Smooth muscle cell (in vitro differentiated cells): ENCODE data around the gene TEN1. TPM values are rescaled to one million over a fixed set of nuclear protein-coding genes. Genes with fewer than 3 reads are reported as not detected.
A peak's percentile ranks its signal among the peaks of the same experiment; 100 is the strongest.

Source experiments
- DNase-seq: peaks from one replicate; lab custom pipeline; 2025; ENCODE audit not compliant: unreplicated experiment; lab: John Stamatoyannopoulos, UW
- H2AFZ ChIP-seq: fragments of 200-600 bp; sonication (generic); 2 replicates; pipeline ENCODE4 v1.6.0; 2016; ENCODE audit warnings: antibody characterized with exemption, low read depth, mild to moderate bottlenecking
- H3F3A ChIP-seq: fragments of 200-600 bp; sonication (generic); 2 replicates; pipeline ENCODE4 v1.6.0; 2017; ENCODE audit warnings: antibody characterized with exemption, low read depth
- H3K27ac ChIP-seq: fragments of 200-600 bp; sonication (generic); 2 replicates; pipeline ENCODE4 v1.5.1; 2016; ENCODE audit warnings: low read depth, mild to moderate bottlenecking
- H3K27me3 ChIP-seq: fragments of 200-600 bp; sonication (generic); 2 replicates; pipeline ENCODE4 v1.6.1; 2016; ENCODE audit warnings: low read depth, mild to moderate bottlenecking
- H3K36me3 ChIP-seq: fragments of 200-600 bp; sonication (generic); 2 replicates; pipeline ENCODE4 v1.5.1; 2016; ENCODE audit warnings: low read depth
- H3K4me1 ChIP-seq: fragments of 200-600 bp; sonication (generic); 2 replicates; pipeline ENCODE4 v1.5.1; 2016; ENCODE audit warnings: low read depth
- H3K4me2 ChIP-seq: fragments of 200-600 bp; sonication (generic); 2 replicates; pipeline ENCODE4 v1.6.0; 2016; ENCODE audit warnings: mild to moderate bottlenecking
- H3K4me3 ChIP-seq: fragments of 200-600 bp; sonication (generic); 2 replicates; pipeline ENCODE4 v1.5.1; 2016; ENCODE audit warnings: mild to moderate bottlenecking
- H3K79me2 ChIP-seq: fragments of 200-600 bp; sonication (generic); 2 replicates; pipeline ENCODE4 v1.6.0; 2016; ENCODE audit warnings: low read depth, mild to moderate bottlenecking
- H3K9ac ChIP-seq: fragments of 200-600 bp; sonication (generic); 2 replicates; pipeline ENCODE4 v1.6.0; 2016; ENCODE audit warnings: low read depth
- H3K9me3 ChIP-seq: fragments of 200-600 bp; sonication (generic); replicated peaks from 2 replicates; pipeline ENCODE4 v1.5.1; 2016; ENCODE audit warnings: low read depth
- H4K20me1 ChIP-seq: fragments of 200-600 bp; sonication (generic); 2 replicates; pipeline ENCODE4 v1.6.0; 2016; ENCODE audit warnings: low read depth
- CTCF ChIP-seq: fragments of 200-600 bp; sonication (generic); IDR thresholded peaks from 2 replicates; pipeline ENCODE4 v1.5.1; 2017; ENCODE audit warnings: borderline replicate concordance, mild to moderate bottlenecking, antibody characterized with exemption; ENCODE audit not compliant: insufficient read depth, poor library complexity, severe bottlenecking
- WGBS: methylation state at CpG from one replicate; pipeline ENCODE4 v1.1.7; 2016; ENCODE audit warnings: low lambda C conversion rate; 5-methylcytosine and 5-hydroxymethylcytosine counted together
- polyA plus RNA-seq: library from polyadenylated mRNA; unstranded; fragments of >200 nt; fragmentation: Nextera tagmentation; extraction: Ambion mirVana; gene quantifications from 2 replicates; pipeline ENCODE4 v1.2.1, GENCODE V29; 2016
- total RNA-seq: library from RNA; depleted of rRNA; stranded (reverse); fragments of >200 nt; gene quantifications from 2 replicates; pipeline ENCODE4 v1.2.3, GENCODE V29; 2014

Gene TEN1
- total and polyA plus RNA-seq, 2 experiments from 2014 or later = 15.5 to 19.2 TPM

GRCh38 chr17:75950855-75951554 lies 28.0 kb upstream of the TEN1 start:
- no peaks in the 10 kb centered on the region for H3K79me2 ChIP-seq
- no peak overlapping the region for H3K9ac ChIP-seq
- H3K36me3 ChIP-seq = peaks cover 26% of the 10 kb centered on the region
- peaks cover 7% of the 10 kb centered on the region for H4K20me1 ChIP-seq
- H3K27me3 ChIP-seq = no peaks in the 10 kb centered on the region
- no peaks in the 10 kb centered on the region for H3K9me3 ChIP-seq
- WGBS = 96% methylated on average over 8 of the region's 8 CpGs
- no peaks in the 10 kb centered on the region for H3F3A ChIP-seq
- no peaks in the 10 kb centered on the region for H3K4me1 ChIP-seq
- H3K4me3 ChIP-seq = no peak overlapping the region
- no peak overlapping the region for H3K4me2 ChIP-seq
- no peak for DNase-seq
- no peak overlapping the region for H3K27ac ChIP-seq
- no peak for TF ChIP-seq CTCF
- H2AFZ ChIP-seq = no peak overlapping the region

- H3K27me3 ChIP-seq = no peaks in the 10 kb centered on the region
- no peaks in the 10 kb centered on the region for H3F3A ChIP-seq
- H3K36me3 ChIP-seq = peaks cover 15% of the 10 kb centered on the region
- DNase-seq = no peak
- peaks cover 81% of the 10 kb centered on the region for H4K20me1 ChIP-seq
- H3K4me2 ChIP-seq = no peak overlapping the region
- no peak overlapping the region for H2AFZ ChIP-seq
- WGBS = 42% methylated on average over 8 of the region's 8 CpGs
- H3K79me2 ChIP-seq = peaks cover 64% of the 10 kb centered on the region
- H3K9me3 ChIP-seq = no peaks in the 10 kb centered on the region
- TF ChIP-seq CTCF = no peak
- no peak overlapping the region for H3K4me3 ChIP-seq
- H3K4me1 ChIP-seq = peaks cover 4% of the 10 kb centered on the region
- H3K9ac ChIP-seq = no peak overlapping the region
- peak overlapping the region; percentile 1 for H3K27ac ChIP-seq
These were observed 19.8 kb upstream of the TEN1 start for GRCh38 chr17:75959051-75959838.

GRCh38 chr17:75959839-75960511 lies 19.1 kb upstream of the TEN1 start:
- H3K9me3 ChIP-seq = no peaks in the 10 kb centered on the region
- peaks cover 4% of the 10 kb centered on the region for H3F3A ChIP-seq
- H2AFZ ChIP-seq = no peak overlapping the region
- H3K4me3 ChIP-seq = no peak overlapping the region
- no peak for TF ChIP-seq CTCF
- DNase-seq = no peak
- no peak overlapping the region for H3K27ac ChIP-seq
- peaks cover 14% of the 10 kb centered on the region for H3K36me3 ChIP-seq
- peaks cover 84% of the 10 kb centered on the region for H4K20me1 ChIP-seq
- H3K4me2 ChIP-seq = no peak overlapping the region
- WGBS = 96% methylated on average over 11 of the region's 11 CpGs
- peaks cover 4% of the 10 kb centered on the region for H3K4me1 ChIP-seq
- H3K9ac ChIP-seq = no peak overlapping the region
- H3K27me3 ChIP-seq = no peaks in the 10 kb centered on the region
- H3K79me2 ChIP-seq = peaks cover 72% of the 10 kb centered on the region
